ENCODE data around the gene CD47. TPM values are rescaled to one million over a fixed set of nuclear protein-coding genes. Genes with fewer than 3 reads are reported as not detected.

The CD47 gene
- total and polyA plus RNA-seq, 7 donors: 10.8 to 74.9 (median 61.4) TPM

- no peaks in the 10 kb centered on the region for H3K9me3 ChIP-seq
- H3K36me3 ChIP-seq: no peaks in the 10 kb centered on the region
- WGBS, 2 donors: 56 to 80% methylated on average over 5 of the region's 5 CpGs
- TF ChIP-seq POLR2A (IDR thresholded peaks at IDR 0.05) (no peak), POLR2AphosphoS5 (IDR thresholded peaks at IDR 0.05) (no peak), EP300 (IDR thresholded peaks at IDR 0.05) (no peak), CTCF (IDR thresholded peaks at IDR 0.05) (no peak)
- intact Hi-C loops (cut with DNase I): no loop called here
- H3K27ac ChIP-seq: no peak overlapping the region
- no peak for DNase-seq
- peaks cover 0 to 24% (median 4%) of the 10 kb centered on the region in 4 donors for H3K4me1 ChIP-seq
- no peak overlapping the region for H3K4me3 ChIP-seq
- H3K27me3 ChIP-seq: no peaks in the 10 kb centered on the region
Observed at GRCh38 chr3:108133858-108134554, 43.2 kb upstream of the CD47 start.

- H3K27me3 ChIP-seq: no peaks in the 10 kb centered on the region
- H3K4me3 ChIP-seq: no peak overlapping the region
- intact Hi-C loops (cut with DNase I): no loop called here
- peaks cover 0 to 24% (median 4%) of the 10 kb centered on the region in 4 donors for H3K4me1 ChIP-seq
- DNase-seq: no peak
- no peak for TF ChIP-seq EP300 (IDR thresholded peaks at IDR 0.05)
- H3K9me3 ChIP-seq: no peaks in the 10 kb centered on the region
- H3K27ac ChIP-seq: no peak overlapping the region
- H3K36me3 ChIP-seq: no peaks in the 10 kb centered on the region
Observed at GRCh38 chr3:108133048-108133369, 42.2 kb upstream of the CD47 start.

GRCh38 chr3:108131475-108132134 lies 40.8 kb upstream of the CD47 start:
- TF ChIP-seq POLR2A (IDR thresholded peaks at IDR 0.05) (no peak), EP300 (IDR thresholded peaks at IDR 0.05) (no peak), CTCF (IDR thresholded peaks at IDR 0.05) (no peak), POLR2AphosphoS5 (IDR thresholded peaks at IDR 0.05) (no peak)
- Histone ChIP-seq H3K27me3 (no peaks in the 10 kb centered on the region), H3K9me3 (no peaks in the 10 kb centered on the region), H3K4me1 (peaks cover 0 to 24% (median 4%) of the 10 kb centered on the region in 4 donors), H3K27ac (no peak overlapping the region), H3K4me3 (no peak overlapping the region), H3K36me3 (no peaks in the 10 kb centered on the region)
- 77 to 82% methylated on average over 9 of the region's 9 CpGs for WGBS, 2 donors
- intact Hi-C loops (cut with DNase I): no loop called here
- no peak for DNase-seq

- H3K27ac ChIP-seq: no peak overlapping the region
- TF ChIP-seq CTCF (IDR thresholded peaks at IDR 0.05) (no peak), EP300 (IDR thresholded peaks at IDR 0.05) (no peak), POLR2AphosphoS5 (IDR thresholded peaks at IDR 0.05) (no peak), POLR2A (IDR thresholded peaks at IDR 0.05) (no peak)
- DNase-seq: no peak
- H3K27me3 ChIP-seq: no peaks in the 10 kb centered on the region
- no peaks in the 10 kb centered on the region for H3K36me3 ChIP-seq
- no peaks in the 10 kb centered on the region for H3K9me3 ChIP-seq
- intact Hi-C loops (cut with DNase I): no loop called here
- no peak overlapping the region for H3K4me3 ChIP-seq
- H3K4me1 ChIP-seq: peaks cover 0 to 24% (median 4%) of the 10 kb centered on the region in 4 donors
Observed at GRCh38 chr3:108130701-108131474, 40.1 kb upstream of the CD47 start.

GRCh38 chr3:108130236-108130635 lies 39.4 kb upstream of the CD47 start:
- peaks cover 0 to 24% (median 4%) of the 10 kb centered on the region in 4 donors for H3K4me1 ChIP-seq
- DNase-seq: no peak
- no peaks in the 10 kb centered on the region for H3K27me3 ChIP-seq
- no peak overlapping the region for H3K4me3 ChIP-seq
- no peaks in the 10 kb centered on the region for H3K36me3 ChIP-seq
- intact Hi-C loops (cut with DNase I): no loop called here
- no peaks in the 10 kb centered on the region for H3K9me3 ChIP-seq
- TF ChIP-seq POLR2A (IDR thresholded peaks at IDR 0.05): no peak
- TF ChIP-seq EP300 (IDR thresholded peaks at IDR 0.05): no peak
- WGBS, 2 donors: 81 to 93% methylated on average over 4 of the region's 4 CpGs
- H3K27ac ChIP-seq: no peak overlapping the region

Measured in sigmoid colon (tissue), 7 donors.